Cerebellar cortex (tissue), 1 donor: ENCODE data around the gene RNF167.

Experiments
- DNase-seq: peaks from one replicate; pipeline ENCODE4 v3.0.0-alpha.2; 2015; ENCODE audit warnings: low spot score

The RNF167 gene

GRCh38 chr17:4953451-4953961 lies 13.4 kb downstream of the RNF167 start:
- no peak for DNase-seq

DNA sequence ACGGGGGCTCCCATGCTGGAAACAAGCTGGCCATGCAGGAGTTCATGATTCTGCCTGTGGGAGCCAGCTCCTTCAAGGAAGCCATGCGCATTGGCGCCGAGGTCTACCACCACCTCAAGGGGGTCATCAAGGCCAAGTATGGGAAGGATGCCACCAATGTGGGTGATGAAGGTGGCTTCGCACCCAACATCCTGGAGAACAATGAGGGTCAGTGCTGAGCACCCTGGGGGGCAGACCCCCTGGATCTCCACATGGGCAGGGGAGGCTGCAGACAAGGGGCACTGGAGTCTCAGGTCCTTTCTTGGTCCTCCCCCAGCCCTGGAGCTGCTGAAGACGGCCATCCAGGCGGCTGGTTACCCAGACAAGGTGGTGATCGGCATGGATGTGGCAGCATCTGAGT lies 15.0 kb downstream of the RNF167 start:
- no peak for DNase-seq

- no peak for DNase-seq
These were observed 16.5 kb downstream of the RNF167 start for GRCh38 chr17:4956493-4957061.

DNA sequence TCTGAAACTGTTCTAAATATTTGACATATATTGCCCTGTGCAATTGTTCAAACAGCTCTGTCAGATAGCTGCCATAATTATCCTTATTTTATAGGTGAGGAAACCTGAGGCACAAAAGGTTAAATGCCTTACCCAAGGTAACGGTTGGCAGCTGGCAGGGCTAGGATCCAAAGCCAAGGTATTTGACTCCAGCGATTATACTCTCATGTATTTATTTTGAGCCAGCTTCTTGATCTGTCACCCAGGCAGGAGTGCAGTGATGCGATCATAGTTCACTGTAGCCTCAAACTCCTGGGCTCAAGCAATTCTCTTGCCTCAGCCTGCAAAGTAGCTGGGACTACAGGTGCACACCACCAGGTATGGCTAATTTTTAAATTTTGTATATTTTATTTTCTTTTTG lies 18.0 kb downstream of the RNF167 start:
- DNase-seq, result no peak

- DNase-seq, result no peak
These were observed 19.3 kb downstream of the RNF167 start for GRCh38 chr17:4959261-4959965.

GRCh38 chr17:4960279-4960922 lies 20.3 kb downstream of the RNF167 start:
- DNase-seq, result no peak

DNA sequence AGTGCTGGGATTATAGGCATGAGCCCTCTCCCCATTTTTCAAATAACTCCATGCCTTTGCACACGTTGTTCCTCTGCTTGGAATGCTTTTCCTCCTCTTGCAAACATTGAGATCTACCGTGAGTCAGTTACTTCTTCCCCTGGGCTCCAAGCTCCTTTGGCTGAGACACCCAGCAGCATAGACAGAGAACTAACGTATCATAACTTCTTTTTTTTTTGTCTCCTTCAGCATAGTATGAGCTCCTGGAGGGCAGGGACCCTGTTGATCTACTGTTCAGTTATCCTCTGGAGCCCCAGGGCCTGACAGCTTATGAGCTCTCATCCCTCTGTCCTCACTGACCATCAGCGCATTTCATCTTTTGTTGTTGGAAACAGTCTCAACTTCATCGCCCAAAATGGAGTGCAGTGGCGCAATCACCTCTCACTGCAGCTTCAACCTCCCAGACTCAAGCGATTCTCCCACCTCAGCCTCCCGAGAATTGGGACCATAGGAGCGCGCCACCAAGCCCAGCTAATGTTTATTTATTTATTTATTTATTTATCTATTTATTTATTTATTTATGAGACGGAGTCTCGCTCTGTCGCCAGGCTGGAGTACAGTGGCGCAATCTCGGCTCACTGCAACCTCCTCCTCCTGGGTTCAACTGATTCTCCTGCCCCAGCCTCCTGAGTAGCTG lies 25.4 kb downstream of the RNF167 start:
- DNase-seq, result no peak

DNA sequence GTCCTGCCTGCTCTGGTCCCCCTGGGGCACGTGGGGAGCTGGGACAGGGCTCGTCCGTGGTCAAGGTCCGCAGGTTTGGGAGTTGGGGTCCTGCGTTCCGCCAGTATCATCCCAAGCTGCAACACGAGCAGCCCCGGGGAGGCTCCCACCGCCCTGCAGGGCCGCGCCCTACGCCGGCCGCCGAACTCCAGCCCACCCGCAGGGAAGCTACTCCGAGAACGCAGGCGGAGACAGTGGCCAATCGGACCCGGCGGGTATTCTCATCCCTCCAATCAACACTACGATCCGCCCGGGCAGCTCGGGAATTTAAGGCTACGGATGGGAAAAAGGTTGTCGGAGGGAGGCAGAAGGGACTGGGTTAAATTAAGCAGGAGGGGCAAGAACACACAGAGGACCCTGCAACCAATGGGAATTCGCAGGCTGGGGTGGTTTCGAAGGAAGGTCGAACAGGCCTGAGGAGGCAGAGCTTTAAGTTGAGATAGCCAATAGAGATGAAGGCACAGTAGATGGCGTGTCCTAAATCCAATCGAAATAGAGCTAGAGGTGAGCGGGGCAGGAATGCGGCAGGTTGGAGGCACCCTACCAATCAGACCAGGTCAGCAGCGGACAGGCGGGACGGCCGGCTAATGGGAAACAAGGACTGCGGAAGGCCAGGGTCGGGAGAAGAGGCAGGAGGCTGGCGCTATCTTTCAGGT lies 26.9 kb downstream of the RNF167 start:
- peak; percentile 100 for DNase-seq

DNA sequence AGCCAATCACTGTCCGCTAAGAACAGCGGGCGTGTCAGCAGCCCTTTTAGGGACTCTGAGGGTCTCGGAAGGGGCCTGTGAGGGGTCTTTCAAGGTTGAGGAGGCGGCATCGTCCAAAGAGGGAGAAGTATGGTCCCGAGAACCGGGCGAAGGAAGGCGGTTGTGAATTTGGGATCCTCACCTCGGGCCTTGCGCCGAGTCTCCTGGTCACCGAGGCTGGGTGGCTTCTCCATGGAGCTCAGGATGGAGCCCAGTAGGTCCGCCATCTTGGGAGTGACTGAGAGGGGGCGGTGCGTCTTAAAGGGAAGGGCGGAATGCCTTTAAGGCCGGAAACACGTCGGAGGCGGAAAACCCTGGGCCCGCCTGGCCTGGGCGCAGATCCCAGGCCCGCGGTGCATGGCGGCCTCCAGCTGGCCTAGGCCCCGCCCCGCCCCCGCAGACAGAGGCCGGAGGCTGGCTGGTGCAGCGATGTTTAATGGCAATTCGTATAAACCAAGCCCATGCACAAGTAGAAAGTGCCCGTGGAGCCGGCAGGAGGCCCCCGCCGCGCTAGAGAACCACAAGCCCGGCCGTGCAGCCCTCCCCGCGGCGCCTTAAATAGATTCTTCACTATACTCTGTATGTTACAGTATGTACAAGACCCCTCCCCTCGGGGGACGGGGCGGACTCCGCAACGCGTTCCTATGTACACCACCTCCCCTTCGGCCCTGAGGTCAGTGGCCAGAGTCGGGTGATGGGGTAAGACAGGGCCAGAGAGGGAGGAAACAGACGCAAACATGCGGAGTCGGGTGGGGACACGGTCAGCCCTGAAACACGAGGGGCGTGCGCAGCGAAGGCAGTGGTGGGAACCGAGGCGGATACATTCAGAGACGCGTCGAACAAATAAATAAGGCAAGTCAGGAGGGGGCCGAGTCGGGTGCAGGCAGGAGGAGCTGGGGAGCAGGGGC lies 27.7 kb downstream of the RNF167 start, which contains the start of gene SPAG7:
TSS of gene SPAG7 (minus strand) at position 279 of the 947 bp plus-strand sequence. CDS start at position 266, 13 bp downstream.
- peak; percentile 98 for DNase-seq

DNA sequence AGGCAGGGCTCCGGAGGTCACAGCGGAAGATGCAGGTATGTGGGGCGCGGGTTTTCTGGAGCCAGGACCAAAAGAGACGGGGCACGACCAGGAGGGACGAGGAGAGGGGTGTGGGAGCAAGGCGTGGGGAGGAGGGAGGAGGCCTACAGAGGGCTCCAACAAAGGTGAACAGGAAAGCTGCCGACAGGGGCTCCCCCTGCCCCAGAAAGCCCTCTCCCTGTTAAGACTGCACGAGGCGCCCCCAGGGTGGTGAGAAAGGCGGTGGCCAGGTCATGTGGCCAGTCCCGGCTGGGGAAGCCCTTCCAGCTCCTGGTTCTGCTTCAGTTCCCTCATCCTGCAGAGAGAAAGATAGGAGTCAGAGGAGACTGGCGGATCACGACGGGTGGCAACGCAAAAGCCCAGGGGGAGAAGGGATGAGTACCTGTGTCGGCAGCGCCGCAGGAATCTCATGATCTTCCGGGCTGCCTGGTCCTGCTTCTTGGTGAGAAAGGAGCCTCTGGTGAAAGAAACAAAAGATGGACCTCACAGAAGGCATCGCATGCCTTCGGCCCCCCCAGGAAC lies 28.5 kb downstream of the RNF167 start:
- no peak for DNase-seq

DNA sequence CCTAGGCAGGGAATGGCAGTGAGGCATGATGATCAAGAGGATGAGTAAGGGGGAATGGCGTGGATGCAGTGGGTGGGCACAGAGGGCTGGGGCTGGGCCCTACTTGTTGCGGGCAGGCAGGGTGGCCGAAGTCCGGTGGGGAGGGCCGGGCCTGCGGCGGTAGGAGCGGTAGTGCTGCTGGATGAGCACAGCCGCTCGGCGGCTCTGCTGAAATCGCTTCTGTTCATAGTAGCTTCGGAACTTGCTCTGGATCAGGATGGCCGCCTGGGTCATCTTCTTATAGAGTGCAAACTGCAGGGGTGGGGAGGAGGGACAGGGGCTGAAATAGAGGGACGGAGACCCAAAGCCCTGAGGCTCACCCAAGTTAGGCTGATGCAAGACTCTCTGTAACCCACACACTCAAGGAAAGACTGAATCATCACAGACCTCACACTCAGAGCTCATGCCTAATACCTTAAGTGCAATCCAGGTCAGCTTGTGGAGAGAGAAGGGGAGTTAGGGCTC lies 29.0 kb downstream of the RNF167 start:
- DNase-seq, result no peak

GRCh38 chr17:4969551-4970173 lies 29.6 kb downstream of the RNF167 start:
- no peak for DNase-seq

- no peak for DNase-seq
These were observed 30.2 kb downstream of the RNF167 start for GRCh38 chr17:4970273-4970672.

DNA sequence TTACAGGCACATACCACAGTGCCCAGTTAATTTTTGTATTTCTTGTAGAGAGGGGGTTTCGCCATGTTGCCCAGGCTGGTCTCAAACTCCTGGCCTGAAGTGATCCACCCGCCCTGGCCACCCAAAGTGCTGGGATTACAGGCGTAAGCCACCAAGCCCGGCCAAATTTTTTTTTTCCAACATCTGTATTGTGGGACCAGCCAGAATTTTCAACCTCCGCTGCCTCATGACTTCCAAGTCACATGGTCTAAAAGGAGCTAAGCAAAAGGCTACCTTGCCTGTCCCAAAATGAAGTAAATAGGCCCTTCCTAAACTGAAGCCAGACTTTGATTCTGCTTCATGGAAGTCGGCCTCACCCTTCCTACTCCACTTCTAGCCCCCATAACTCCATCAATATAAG lies 31.8 kb downstream of the RNF167 start:
- DNase-seq, result no peak

- no peak for DNase-seq
These were observed 32.3 kb downstream of the RNF167 start for GRCh38 chr17:4972322-4972721.

GRCh38 chr17:4972752-4973151 lies 32.7 kb downstream of the RNF167 start:
- no peak for DNase-seq

- no peak for DNase-seq
These were observed 33.4 kb downstream of the RNF167 start for GRCh38 chr17:4973256-4974114.

DNA sequence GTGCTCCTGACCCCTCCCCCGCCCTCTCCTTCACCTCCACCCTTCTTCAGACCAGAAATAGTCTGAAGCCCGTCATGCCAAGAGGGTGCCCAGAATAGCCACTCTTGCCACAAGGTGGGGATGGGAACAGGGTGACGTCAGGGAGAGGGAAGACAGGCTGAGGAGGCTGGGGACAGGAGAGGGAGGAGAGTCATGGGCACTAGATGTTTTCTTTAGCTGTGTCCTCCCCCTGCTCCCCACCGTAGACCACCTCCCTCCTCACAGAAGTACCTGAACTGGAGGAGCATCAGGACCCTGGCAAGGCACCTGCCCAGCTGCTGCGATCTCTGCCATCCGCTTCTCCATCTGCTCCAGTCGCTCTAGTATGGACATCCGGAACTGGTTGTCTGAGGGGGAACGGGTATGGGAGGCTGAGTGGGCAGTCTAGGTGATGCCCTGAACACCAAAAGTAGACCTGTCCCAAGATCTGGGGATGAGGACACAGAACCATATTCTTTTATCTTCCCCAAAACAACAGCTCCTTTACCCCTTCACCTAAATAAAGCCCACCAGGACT lies 34.1 kb downstream of the RNF167 start:
- DNase-seq, result no peak

GRCh38 chr17:4978726-4979125 lies 38.7 kb downstream of the RNF167 start:
- DNase-seq, result no peak
